Activated CD8-positive, alpha-beta memory T cell treated with anti-CD3 and anti-CD28 coated beads, Interleukin-2, amount 10 ng/mL, durations not matched to agents 7 days and 5 days (primary cell): ENCODE results near the gene AGXT. TPM values are rescaled to one million over a fixed set of nuclear protein-coding genes. Genes with fewer than 3 reads are reported as not detected.

ENCODE experiments used
- ATAC-seq: fragments of 150-1000 bp; cut with Tn5 transposase; one replicate; pipeline ENCODE4 v1.10.0; 2021; ENCODE audit warnings: moderate library complexity
- CTCF ChIA-PET: fragments of 350-600 bp; sonication (Branson Sonifier 250); formaldehyde crosslinking; loops from one replicate; lab custom pipeline; 2021; ENCODE audit warnings: antibody characterized with exemption; lab: Charles Lee
- DNase-seq: peaks from one replicate; pipeline ENCODE4 v3.0.0-alpha.2; 2020
- H3K27ac Mint-ChIP-seq: one replicate; pipeline ENCODE4 v1.8.0; 2021; ENCODE audit warnings: mild to moderate bottlenecking, mixed read lengths
- H3K27me3 Mint-ChIP-seq: one replicate; pipeline ENCODE4 v1.8.0; 2021; ENCODE audit warnings: mixed read lengths
- H3K36me3 Mint-ChIP-seq: one replicate; pipeline ENCODE4 v1.8.0; 2021; ENCODE audit warnings: mild to moderate bottlenecking, mixed read lengths
- H3K4me1 Mint-ChIP-seq: one replicate; pipeline ENCODE4 v1.8.0; 2021; ENCODE audit warnings: mixed read lengths
- H3K4me3 Mint-ChIP-seq: one replicate; pipeline ENCODE4 v1.8.0; 2021; ENCODE audit warnings: mild to moderate bottlenecking, moderate library complexity, mixed read lengths
- H3K9me3 Mint-ChIP-seq: one replicate; pipeline ENCODE4 v1.8.0; 2022; ENCODE audit warnings: low read depth, mixed read lengths
- total RNA-seq, 2 experiments: library from RNA; stranded (reverse); gene quantifications; one replicate each; pipeline ENCODE4 v1.2.3, GENCODE V29; 2021

AGXT gene
- total RNA-seq, 2 experiments from 2014 or later = not detected

GRCh38 chr2:240912878-240913809 lies 44.5 kb downstream of the AGXT start:
- Mint-ChIP-seq H3K4me3 (no peak overlapping the region), H3K27me3 (peaks cover 19% of the 10 kb centered on the region), H3K9me3 (no peaks in the 10 kb centered on the region), H3K27ac (no peak overlapping the region), H3K4me1 (no peaks in the 10 kb centered on the region), H3K36me3 (no peaks in the 10 kb centered on the region)
- no peak for DNase-seq
- ATAC-seq = no peak
- CTCF ChIA-PET = interaction anchor here (1.3 to 1.4 kb wide), 2 partner anchors 13 to 115 kb away, joined by 3 to 4 read pairs; no protein-coding TSS in a partner anchor

- DNase-seq (peak; percentile 64), ATAC-seq (peak; percentile 44)
- no peaks in the 10 kb centered on the region for H3K9me3 Mint-ChIP-seq
- H3K27me3 Mint-ChIP-seq = peaks cover 19% of the 10 kb centered on the region
- no peak overlapping the region for H3K4me3 Mint-ChIP-seq
- CTCF ChIA-PET = interaction anchor here (0.6 to 1.4 kb wide), 13 partner anchors 9 to 1105 kb away, joined by 3 to 5 read pairs (median 3); no protein-coding TSS in a partner anchor
- H3K4me1 Mint-ChIP-seq = no peaks in the 10 kb centered on the region
- no peak overlapping the region for H3K27ac Mint-ChIP-seq
- H3K36me3 Mint-ChIP-seq = no peaks in the 10 kb centered on the region
Observed at GRCh38 chr2:240913810-240914644, 45.4 kb downstream of the AGXT start.

GRCh38 chr2:240914645-240915525 lies 46.3 kb downstream of the AGXT start:
- H3K4me3 Mint-ChIP-seq = no peak overlapping the region
- no peak overlapping the region for H3K27ac Mint-ChIP-seq
- H3K27me3 Mint-ChIP-seq = peaks cover 19% of the 10 kb centered on the region
- ATAC-seq (no peak), DNase-seq (no peak)
- H3K36me3 Mint-ChIP-seq = no peaks in the 10 kb centered on the region
- H3K4me1 Mint-ChIP-seq = no peaks in the 10 kb centered on the region
- H3K9me3 Mint-ChIP-seq = no peaks in the 10 kb centered on the region
- CTCF ChIA-PET = interaction anchor here (0.6 to 1.4 kb wide), 12 partner anchors 8 to 1104 kb away, joined by 3 to 5 read pairs (median 3); no protein-coding TSS in a partner anchor

- H3K27me3 Mint-ChIP-seq = peaks cover 14% of the 10 kb centered on the region
- no peak for ATAC-seq
- CTCF ChIA-PET = interaction anchor here (1.3 kb wide), 1 partner anchor 19 kb away, joined by 4 read pairs; no protein-coding TSS in a partner anchor
Observed at GRCh38 chr2:240915526-240916341, 47.1 kb downstream of the AGXT start.

GRCh38 chr2:240916571-240917008 lies 48.0 kb downstream of the AGXT start:
- no peak for ATAC-seq
- Mint-ChIP-seq H3K4me1 (no peaks in the 10 kb centered on the region), H3K27me3 (peaks cover 14% of the 10 kb centered on the region), H3K36me3 (no peaks in the 10 kb centered on the region), H3K27ac (no peak overlapping the region), H3K4me3 (no peak overlapping the region), H3K9me3 (no peaks in the 10 kb centered on the region)
- CTCF ChIA-PET = no interaction called here
- DNase-seq = no peak

More at GRCh38 chr2:240915526-240916341, 47.1 kb downstream of the AGXT start:
- no peaks in the 10 kb centered on the region for H3K36me3 Mint-ChIP-seq
- no peaks in the 10 kb centered on the region for H3K9me3 Mint-ChIP-seq
- no peak overlapping the region for H3K27ac Mint-ChIP-seq
- no peaks in the 10 kb centered on the region for H3K4me1 Mint-ChIP-seq
- no peak for DNase-seq
- H3K4me3 Mint-ChIP-seq = no peak overlapping the region

- Mint-ChIP-seq H3K4me3 (no peak overlapping the region), H3K27me3 (peaks cover 11% of the 10 kb centered on the region), H3K27ac (no peak overlapping the region), H3K9me3 (no peaks in the 10 kb centered on the region), H3K4me1 (no peaks in the 10 kb centered on the region), H3K36me3 (no peaks in the 10 kb centered on the region)
- CTCF ChIA-PET = no interaction called here
- no peak for ATAC-seq
- no peak for DNase-seq
Observed at GRCh38 chr2:240917009-240917683, 48.5 kb downstream of the AGXT start.

- Mint-ChIP-seq H3K36me3 (no peaks in the 10 kb centered on the region), H3K4me1 (no peaks in the 10 kb centered on the region), H3K9me3 (no peaks in the 10 kb centered on the region), H3K27me3 (peaks cover 10% of the 10 kb centered on the region), H3K4me3 (no peak overlapping the region), H3K27ac (no peak overlapping the region)
- DNase-seq = no peak
- no peak for ATAC-seq
- CTCF ChIA-PET = no interaction called here
Observed at GRCh38 chr2:240917684-240918257, 49.1 kb downstream of the AGXT start.

GRCh38 chr2:240918258-240919091 lies 49.9 kb downstream of the AGXT start:
- DNase-seq (no peak), ATAC-seq (no peak)
- peaks cover 10% of the 10 kb centered on the region for H3K27me3 Mint-ChIP-seq
- H3K9me3 Mint-ChIP-seq = no peaks in the 10 kb centered on the region
- no peak overlapping the region for H3K4me3 Mint-ChIP-seq
- CTCF ChIA-PET = no interaction called here
- H3K27ac Mint-ChIP-seq = no peak overlapping the region
- no peaks in the 10 kb centered on the region for H3K36me3 Mint-ChIP-seq
- no peaks in the 10 kb centered on the region for H3K4me1 Mint-ChIP-seq

GRCh38 chr2:240919161-240919781 lies 50.6 kb downstream of the AGXT start:
- Mint-ChIP-seq H3K4me1 (no peaks in the 10 kb centered on the region), H3K27me3 (peaks cover 10% of the 10 kb centered on the region), H3K4me3 (no peak overlapping the region), H3K36me3 (no peaks in the 10 kb centered on the region), H3K9me3 (no peaks in the 10 kb centered on the region), H3K27ac (no peak overlapping the region)
- DNase-seq (no peak), ATAC-seq (no peak)
- CTCF ChIA-PET = no interaction called here
